DND-41 (cell line): ENCODE measurements around the gene TCF4.

Experiments
- EZH2 ChIP-seq: IDR thresholded peaks from 3 replicates; pipeline ENCODE4 v1.6.1; 2012; ENCODE audit warnings: borderline replicate concordance, low read depth, mild to moderate bottlenecking, moderate library complexity, low read length, inconsistent platforms; ENCODE audit not compliant: severe bottlenecking
- TF ChIP-seq, protein P1 (sequence below): IDR thresholded peaks from 2 replicates; pipeline ENCODE4 v1.5.1; 2012; ENCODE audit warnings: borderline replicate concordance, low read length, moderate library complexity, mild to moderate bottlenecking; ENCODE audit not compliant: poor library complexity, severe bottlenecking; ENCODE audit errors: extremely low read depth

DNA sequence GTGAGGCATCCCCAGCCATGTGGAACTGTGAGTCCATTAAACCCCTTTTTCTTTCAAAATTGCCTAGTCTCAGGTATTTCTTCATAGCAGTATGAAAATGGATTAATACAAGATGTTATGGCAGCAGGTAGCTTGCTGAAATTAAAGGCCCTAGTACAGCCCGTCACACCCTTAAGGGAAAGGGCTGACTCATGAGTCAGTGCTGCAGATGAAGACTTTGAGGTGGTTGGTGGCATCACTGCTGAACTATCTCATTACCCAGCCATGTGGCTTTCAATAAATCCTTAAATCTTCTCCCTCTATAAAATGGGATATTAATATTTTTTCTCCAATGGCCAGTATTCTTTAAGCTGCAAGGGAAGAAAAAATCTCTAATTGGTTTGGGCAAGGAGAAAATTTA, 402.6 kb downstream of the TCF4 start:
- TF ChIP-seq, protein P1, sequence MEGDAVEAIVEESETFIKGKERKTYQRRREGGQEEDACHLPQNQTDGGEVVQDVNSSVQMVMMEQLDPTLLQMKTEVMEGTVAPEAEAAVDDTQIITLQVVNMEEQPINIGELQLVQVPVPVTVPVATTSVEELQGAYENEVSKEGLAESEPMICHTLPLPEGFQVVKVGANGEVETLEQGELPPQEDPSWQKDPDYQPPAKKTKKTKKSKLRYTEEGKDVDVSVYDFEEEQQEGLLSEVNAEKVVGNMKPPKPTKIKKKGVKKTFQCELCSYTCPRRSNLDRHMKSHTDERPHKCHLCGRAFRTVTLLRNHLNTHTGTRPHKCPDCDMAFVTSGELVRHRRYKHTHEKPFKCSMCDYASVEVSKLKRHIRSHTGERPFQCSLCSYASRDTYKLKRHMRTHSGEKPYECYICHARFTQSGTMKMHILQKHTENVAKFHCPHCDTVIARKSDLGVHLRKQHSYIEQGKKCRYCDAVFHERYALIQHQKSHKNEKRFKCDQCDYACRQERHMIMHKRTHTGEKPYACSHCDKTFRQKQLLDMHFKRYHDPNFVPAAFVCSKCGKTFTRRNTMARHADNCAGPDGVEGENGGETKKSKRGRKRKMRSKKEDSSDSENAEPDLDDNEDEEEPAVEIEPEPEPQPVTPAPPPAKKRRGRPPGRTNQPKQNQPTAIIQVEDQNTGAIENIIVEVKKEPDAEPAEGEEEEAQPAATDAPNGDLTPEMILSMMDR = no peak
- TF ChIP-seq EZH2 = no peak
